Islet of Langerhans (tissue), 1 donor: Measurements from ENCODE around the gene SNX33.
"Not testable (repeated sequence)": the region's sequence is repeated elsewhere in the genome, so short reads cannot be mapped to it uniquely, and the experiment has no call there.

Source experiments
- FAIRE-seq: peaks from one replicate; lab custom pipeline; 2011; peaks lifted over from hg19 to GRCh38; lab: Jason Lieb, UNC

Gene SNX33

GRCh38 chr15:75702436-75702835 is 54.7 kb downstream of the SNX33 start:
- FAIRE-seq: no peak

GRCh38 chr15:75703440-75704262 is 55.9 kb downstream of the SNX33 start:
- FAIRE-seq: not testable (repeated sequence)

GRCh38 chr15:75704263-75704615 is 56.5 kb downstream of the SNX33 start:
- FAIRE-seq: no peak

- no peak for FAIRE-seq
Observed at GRCh38 chr15:75704618-75705017, 56.9 kb downstream of the SNX33 start.

GRCh38 chr15:75705375-75705774 is 57.7 kb downstream of the SNX33 start:
- not testable (repeated sequence) for FAIRE-seq

GRCh38 chr15:75705854-75706681 is 58.4 kb downstream of the SNX33 start:
- FAIRE-seq: no peak

GRCh38 chr15:75706682-75706954 is 58.9 kb downstream of the SNX33 start:
- no peak for FAIRE-seq

- not testable (repeated sequence) for FAIRE-seq
Observed at GRCh38 chr15:75709458-75709857, 61.7 kb downstream of the SNX33 start.

- not testable (repeated sequence) for FAIRE-seq
Observed at GRCh38 chr15:75710874-75711273, 63.2 kb downstream of the SNX33 start.

GRCh38 chr15:75711495-75711894 is 63.8 kb downstream of the SNX33 start:
- FAIRE-seq: not testable (repeated sequence)
